HT1080 (cell line): ENCODE data around the gene LDB2. TPM values are rescaled to one million over a fixed set of nuclear protein-coding genes. Genes with fewer than 3 reads are reported as not detected.
"Not testable (repeated sequence)": the region's sequence is repeated elsewhere in the genome, so short reads cannot be mapped to it uniquely, and the experiment has no call there.

Experiments
- DNase-seq: peaks from one replicate; pipeline ENCODE4 v3.0.0-alpha.2; 2015; ENCODE audit warnings: low read depth
- total RNA-seq: library from RNA; depleted of rRNA; stranded (reverse); fragments of >200 nt; shearing (Covaris generic); gene quantifications from 2 replicates; pipeline ENCODE4 v1.2.3, GENCODE V29; 2014

LDB2 gene
- total RNA-seq, 1 experiment from 2014 or later = 3.5 TPM

- DNase-seq = no peak
These were observed 326.3 kb downstream of the LDB2 start for GRCh38 chr4:16572161-16572560.

DNA sequence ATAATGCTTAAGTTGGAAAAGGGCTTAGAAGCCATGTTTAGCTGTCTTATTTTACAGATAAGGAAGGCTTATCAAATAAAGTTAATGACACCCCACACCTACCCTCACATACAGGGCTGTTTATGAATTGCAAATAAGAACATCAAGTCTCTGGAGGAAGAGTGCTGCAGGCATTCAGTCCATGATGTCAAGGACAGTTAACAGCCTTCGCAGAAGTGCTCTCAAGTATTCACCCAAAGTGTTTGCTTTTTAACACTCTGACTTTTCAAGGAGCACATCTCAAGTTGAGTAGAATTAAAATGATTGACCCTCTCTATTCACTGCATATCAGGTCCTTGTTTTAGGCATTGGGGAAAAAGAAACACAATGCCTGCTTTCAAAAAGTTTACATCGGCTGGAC lies 328.7 kb downstream of the LDB2 start:
- no peak for DNase-seq

- DNase-seq = not testable (repeated sequence)
These were observed 341.1 kb downstream of the LDB2 start for GRCh38 chr4:16557316-16557715.

- no peak for DNase-seq
These were observed 343.3 kb downstream of the LDB2 start for GRCh38 chr4:16555156-16555555.

- no peak for DNase-seq
These were observed 347.9 kb downstream of the LDB2 start for GRCh38 chr4:16550531-16550930.

DNA sequence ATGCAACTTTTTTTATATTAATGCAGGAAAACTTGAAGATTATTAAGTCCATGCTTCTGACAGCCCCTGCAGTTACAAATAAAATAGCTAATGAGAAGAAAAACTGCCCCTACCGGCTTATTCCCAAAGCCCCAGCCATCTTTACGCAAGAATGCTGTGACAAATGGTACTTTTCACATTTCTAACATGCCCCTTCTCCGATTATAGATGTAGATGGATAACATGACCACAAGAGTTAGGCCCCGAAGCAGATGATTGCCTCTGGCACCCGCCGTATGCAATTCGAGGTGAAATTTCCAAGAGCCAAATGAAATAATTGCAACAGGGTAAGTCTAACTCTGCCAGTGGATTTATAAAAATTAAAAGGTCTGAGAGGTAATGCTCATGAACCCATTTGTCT lies 352.8 kb downstream of the LDB2 start:
- DNase-seq = no peak

DNA sequence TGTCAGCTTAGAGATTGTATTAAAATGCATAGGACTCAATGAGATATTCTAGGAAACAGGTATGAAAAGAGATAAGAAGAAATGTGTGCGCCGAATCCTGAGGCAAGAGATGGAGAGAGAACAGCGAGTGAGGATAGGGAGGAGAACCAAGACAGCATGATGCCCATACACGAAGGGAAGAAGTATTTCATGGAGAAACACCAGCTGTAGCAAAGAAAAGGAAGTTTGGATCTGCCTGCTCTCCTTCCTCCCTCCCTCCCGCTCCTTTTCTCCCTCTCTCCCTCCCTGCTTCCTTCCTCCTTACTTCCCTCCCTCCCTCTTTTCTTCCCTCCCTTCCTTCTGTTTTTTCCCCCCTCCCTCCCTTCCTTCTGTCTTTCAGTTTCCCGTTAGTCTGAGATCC lies 353.6 kb downstream of the LDB2 start:
- DNase-seq = no peak

- DNase-seq = no peak
These were observed 354.2 kb downstream of the LDB2 start for GRCh38 chr4:16544251-16544721.

DNA sequence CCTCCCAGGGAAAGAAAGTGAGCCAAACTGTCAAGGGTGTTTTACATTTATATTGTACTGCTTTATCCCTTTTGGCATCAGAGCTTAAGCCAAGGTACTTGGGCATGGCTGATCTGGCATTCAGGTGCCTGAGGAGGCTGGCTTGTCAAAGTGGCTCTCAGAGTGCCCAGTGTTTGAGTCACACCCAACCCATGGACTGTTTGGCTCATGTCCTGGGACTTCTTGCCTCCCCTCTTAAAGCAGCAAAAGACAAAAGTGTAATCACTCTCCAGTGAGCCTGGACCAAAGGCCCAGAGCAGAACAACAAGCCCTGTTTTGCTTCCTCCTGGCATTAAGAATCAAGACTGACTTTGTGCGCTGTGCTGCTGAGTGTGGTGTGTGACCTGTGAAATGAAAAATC lies 360.5 kb downstream of the LDB2 start:
- DNase-seq = no peak

DNA sequence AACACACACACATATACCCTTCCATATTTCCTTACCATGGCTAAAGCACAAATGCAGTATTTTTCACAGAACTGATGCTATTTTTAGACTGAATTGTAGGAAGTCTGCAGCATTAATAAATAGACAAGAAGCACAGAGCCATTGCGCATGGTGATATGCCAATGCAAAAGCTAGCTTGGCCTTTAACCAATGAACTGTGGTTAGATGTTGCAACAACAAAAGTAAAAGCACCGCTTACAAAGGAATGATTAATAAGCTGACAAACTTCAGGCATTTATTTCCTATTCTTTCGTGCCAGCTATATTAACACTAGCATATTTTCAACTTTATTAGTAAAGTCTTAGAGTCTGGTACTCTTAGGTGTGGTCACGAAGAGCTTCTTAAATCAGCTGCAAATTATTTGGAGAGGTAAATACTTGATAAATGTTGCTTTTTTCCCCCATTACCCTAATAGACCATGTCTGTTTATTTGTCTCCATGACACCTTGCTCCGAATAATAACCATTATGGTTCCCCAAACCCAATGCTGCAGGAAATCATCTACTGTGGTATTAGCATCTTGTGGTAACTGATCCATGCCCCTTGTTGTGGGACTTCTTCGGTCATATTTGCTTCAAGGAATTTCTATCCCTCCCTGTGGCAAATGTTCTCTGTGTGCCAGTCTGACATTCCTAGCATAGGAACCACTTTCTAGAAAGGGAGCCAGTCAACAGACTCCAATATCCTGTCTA lies 366.0 kb downstream of the LDB2 start:
- DNase-seq = no peak

GRCh38 chr4:16530688-16531635 lies 367.5 kb downstream of the LDB2 start:
- DNase-seq = no peak

DNA sequence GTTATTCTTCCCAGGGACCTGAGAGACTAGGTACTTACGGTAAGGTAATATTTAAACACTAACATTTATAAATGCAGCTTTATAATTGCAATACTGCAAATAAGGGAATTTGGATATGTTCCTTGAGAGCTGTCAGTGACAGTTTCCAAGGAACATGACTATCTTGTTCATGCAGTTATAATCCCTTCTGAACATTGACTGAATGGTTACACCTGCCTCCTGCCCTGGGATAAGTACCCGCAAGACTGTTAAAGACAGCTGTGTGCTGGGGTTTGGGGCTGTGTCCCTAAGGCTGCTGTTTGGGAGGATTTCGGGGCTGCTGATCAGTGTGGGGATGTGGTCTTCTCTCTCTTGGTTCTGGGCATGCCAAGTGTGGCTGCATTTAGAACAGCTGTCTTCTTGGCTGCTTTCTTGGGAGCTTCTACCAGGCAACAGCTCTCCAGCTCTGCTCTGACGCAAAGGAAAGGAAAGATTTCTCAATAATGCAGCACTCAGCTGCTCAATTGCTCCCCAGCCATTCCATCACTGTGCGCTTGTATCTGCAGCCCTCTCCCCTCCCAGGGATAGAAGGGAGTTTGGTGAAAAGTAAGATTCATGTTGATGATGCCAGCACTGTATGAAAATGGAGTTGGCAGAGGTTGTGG lies 373.4 kb downstream of the LDB2 start:
- no peak for DNase-seq

DNA sequence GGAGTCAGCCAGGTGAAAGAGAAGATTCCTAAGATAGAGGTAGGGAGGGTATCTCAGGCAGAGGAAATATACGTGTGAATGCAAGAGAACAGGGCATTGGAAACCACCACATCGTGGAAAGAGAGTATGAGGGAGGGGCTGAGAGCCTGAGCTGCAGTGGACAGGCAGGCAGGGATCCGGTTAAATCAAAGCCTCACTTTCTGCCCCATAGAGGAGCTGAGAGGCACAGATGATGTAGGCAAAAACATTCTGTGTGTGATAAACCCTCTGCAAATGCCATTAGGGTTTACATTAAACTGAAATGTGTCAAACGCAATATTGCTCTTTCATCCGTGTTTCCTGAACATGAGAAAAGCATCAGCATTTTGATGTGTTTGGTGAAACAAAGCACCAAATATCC lies 374.0 kb downstream of the LDB2 start:
- DNase-seq = no peak

- DNase-seq = not testable (repeated sequence)
These were observed 374.9 kb downstream of the LDB2 start for GRCh38 chr4:16523526-16523925.

DNA sequence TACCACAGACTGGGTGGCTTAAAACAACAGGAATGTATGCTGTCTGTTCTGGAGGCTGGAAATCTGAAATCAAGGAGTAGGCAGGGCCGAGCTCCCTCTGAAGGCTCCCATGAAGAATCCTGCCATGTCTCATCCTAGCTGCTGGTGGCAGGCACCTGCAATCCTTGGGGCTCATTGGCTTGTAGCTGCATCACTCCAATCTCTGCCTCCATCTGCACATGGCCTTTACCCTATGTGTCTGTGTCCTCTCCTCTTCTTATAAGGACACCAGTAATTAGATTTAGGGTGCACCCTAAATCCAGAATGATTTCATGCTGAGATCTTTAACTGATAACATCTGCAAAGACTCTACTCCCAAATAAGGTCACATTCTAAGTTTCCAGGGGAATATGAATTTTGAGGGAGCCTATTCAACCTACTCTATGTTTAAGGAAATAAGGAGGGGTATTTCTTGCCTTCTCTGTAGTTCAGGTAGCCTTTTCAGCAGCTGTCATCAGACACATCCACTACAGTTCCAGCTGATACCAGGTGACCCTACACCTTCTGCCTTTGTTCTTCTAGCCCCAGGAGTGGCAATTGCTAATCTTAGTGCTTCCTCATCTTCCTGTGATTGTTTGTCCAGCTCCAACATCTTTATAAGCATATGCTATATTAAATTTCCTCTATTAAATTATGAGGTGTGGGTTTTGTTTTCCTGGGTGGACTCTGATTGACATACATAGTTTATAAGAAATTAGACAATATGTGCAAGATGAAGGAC lies 377.1 kb downstream of the LDB2 start:
- no peak for DNase-seq

DNA sequence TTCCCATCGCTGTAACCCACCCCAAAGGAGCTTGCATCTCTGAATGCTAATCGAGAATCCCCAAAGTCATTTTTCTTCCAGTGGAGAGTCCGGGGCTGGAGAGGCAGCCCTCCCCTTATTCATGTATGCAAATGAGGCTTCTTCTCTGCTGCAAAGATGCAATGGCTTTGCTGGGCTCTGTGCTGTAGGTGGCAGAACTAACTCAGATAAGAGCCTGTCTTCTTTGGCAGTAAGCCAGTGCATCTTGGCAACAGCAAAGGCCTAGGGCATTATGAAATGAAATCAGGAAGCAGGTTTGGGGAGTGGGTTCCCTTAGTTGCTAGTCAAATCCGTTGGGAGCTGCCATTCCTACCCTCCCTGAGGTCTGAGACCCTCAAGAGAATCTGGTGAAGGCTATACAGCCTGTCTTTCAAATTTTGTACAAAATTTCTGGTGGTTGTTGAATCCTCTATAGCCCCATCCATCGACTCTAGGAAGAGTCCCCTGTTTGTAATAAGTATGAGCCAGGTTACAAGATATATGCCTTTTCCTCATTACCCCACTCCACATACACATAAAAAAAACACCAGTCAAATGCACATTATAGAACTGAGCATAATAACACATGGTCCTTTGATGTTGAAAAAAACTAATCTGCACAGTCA lies 381.5 kb downstream of the LDB2 start:
- DNase-seq = peak; percentile 14

GRCh38 chr4:16513876-16514275 lies 384.6 kb downstream of the LDB2 start:
- no peak for DNase-seq

DNA sequence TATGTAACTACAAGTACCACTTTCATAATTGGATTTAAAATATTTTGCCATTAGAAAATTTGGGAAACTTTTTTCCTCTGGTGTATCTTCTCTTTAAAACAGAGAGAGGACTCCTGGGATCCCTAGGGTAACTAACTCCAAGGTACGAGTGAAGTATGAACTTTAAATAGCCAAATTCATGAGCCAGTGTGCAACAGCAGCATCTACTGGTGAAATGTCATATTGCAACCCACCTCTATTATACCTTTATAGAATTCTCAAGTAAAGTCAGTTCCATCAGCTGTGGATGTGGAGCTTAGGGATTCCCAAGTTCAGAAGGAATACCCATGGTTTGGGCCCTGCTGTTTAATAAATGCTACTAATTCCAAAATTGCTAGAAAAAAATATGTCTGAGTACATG lies 389.5 kb downstream of the LDB2 start:
- peak; percentile 26 for DNase-seq

DNA sequence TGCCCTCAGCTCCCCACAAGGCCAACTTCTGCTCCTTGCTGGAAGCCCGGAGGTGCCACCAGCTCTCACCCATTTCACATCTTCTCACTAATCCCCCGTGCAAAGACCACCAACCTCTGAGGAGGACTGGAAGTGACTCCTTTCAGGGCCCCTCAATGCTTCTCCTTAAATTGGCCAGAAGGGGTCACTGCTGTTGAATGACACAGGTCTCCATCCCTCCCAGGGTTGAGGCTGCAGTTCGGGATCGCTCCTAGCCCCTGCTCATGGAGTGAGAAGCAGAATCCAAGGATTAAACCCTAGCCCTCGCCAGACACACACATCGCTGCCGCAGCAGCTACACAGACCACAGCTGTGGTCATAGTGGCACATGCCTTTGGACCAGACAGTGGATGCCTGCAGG lies 392.7 kb downstream of the LDB2 start:
- DNase-seq = no peak

- DNase-seq = no peak
These were observed 393.2 kb downstream of the LDB2 start for GRCh38 chr4:16505267-16505666.
